Measurements from ENCODE around the gene ITGA4. TPM values are rescaled to one million over a fixed set of nuclear protein-coding genes. Genes with fewer than 3 reads are reported as not detected.

The ITGA4 gene
- total RNA-seq (2021) (2.0 to 3.0 TPM (median 2.7 TPM) in 3 replicates), Bru-seq, nascent RNA (percentile 32 among the genes with signal in this experiment)
- long read RNA-seq, experiment 1, full-length matches to known transcripts, result 5 of 10 reads
- long read RNA-seq, experiment 1, partial matches to known transcripts, result 5 of 10 reads
- long read RNA-seq, experiment 1, other reads (novel, unspliced or antisense), result 0 of 10 reads
- long read RNA-seq, experiment 2, full-length matches to known transcripts, result 1 of 1 reads
- long read RNA-seq, experiment 2, partial matches to known transcripts, result 0 of 1 reads
- long read RNA-seq, experiment 2, other reads (novel, unspliced or antisense), result 0 of 1 reads
- long read RNA-seq, experiment 3, partial matches to known transcripts, result 0 of 1 reads
- long read RNA-seq, experiment 3, other reads (novel, unspliced or antisense), result 1 of 1 reads

- Mint-ChIP-seq H3K36me3 (no peaks in the 10 kb centered on the region), H3K27ac (no peak within 1 kb of the TSS), H3K4me1 (peaks cover 12% of the 10 kb centered on the region), H3K9me3 (no peaks in the 10 kb centered on the region), H3K27me3 (ENCODE audit: low read depth) (peaks cover 62% of the 10 kb centered on the region), H3K4me3 (peak within 1 kb of the TSS; percentile 78)
- ChIA-PET POLR2A (interaction anchor here (1.0 kb wide), 1 partner anchor 477 kb away, joined by 3 read pairs; the partner anchor contains the start of gene UBE2E3), CTCF (interaction anchor here (0.6 to 2.2 kb wide), 18 partner anchors 10 to 353 kb away, joined by 3 to 29 read pairs (median 4); no protein-coding TSS in a partner anchor)
- ATAC-seq, result peak; percentile 97
- peak; percentile 88 for DNase-seq (ENCODE audit: low spot score)
- TF ChIP-seq ELF4 (CRISPR knock-in tag; IDR thresholded peaks at IDR 0.05; ENCODE audit: low read depth), result no peak
- TF ChIP-seq ARID4B (CRISPR knock-in tag; IDR thresholded peaks at IDR 0.05; ENCODE audit: borderline replicate concordance), result 0 out of 2 replicates have a peak, but pooled peaks have one; percentile 66
- TF ChIP-seq ZNF396 (CRISPR knock-in tag; IDR thresholded peaks at IDR 0.05; ENCODE audit: borderline replicate concordance), result no peak
- 0 out of 2 replicates have a peak, but pooled peaks have one; percentile 63 for TF ChIP-seq SP1 (CRISPR knock-in tag; conservative IDR thresholded peaks at IDR 0.05)
- no peak for TF ChIP-seq ATF6 (CRISPR knock-in tag; IDR thresholded peaks at IDR 0.05)
- TF ChIP-seq MYBL2 (CRISPR knock-in tag; IDR thresholded peaks at IDR 0.05), result peak; percentile 87; the same call in 1 of the 2 replicates
- peak; percentile 64; the same call in 1 of the 2 replicates for TF ChIP-seq ZNF232 (CRISPR knock-in tag; IDR thresholded peaks at IDR 0.05)
- peak; percentile 77 for TF ChIP-seq MAX (CRISPR knock-in tag; IDR thresholded peaks at IDR 0.05)
- peak; percentile 45 for TF ChIP-seq CTCF (IDR thresholded peaks at IDR 0.05)
- TF ChIP-seq FOXK1 (CRISPR knock-in tag; IDR thresholded peaks at IDR 0.05), result 0 out of 2 replicates have a peak, but pooled peaks have one; percentile 23
- no peak for TF ChIP-seq ZNF423 (CRISPR knock-in tag; IDR thresholded peaks at IDR 0.05)
- no peak for TF ChIP-seq USF1 (CRISPR knock-in tag; IDR thresholded peaks at IDR 0.05)
- TF ChIP-seq JUN (CRISPR knock-in tag; IDR thresholded peaks at IDR 0.05), result 0 out of 2 replicates have a peak, but pooled peaks have one; percentile 11
- TF ChIP-seq HMGXB4 (CRISPR knock-in tag; IDR thresholded peaks at IDR 0.05), result peak; percentile 99
- no peak for TF ChIP-seq ZNF317 (CRISPR knock-in tag; IDR thresholded peaks at IDR 0.05; ENCODE audit: borderline replicate concordance, low read depth)
- no peak for TF ChIP-seq E2F5 (CRISPR knock-in tag; IDR thresholded peaks at IDR 0.05)
- 0 out of 2 replicates have a peak, but pooled peaks have one; percentile 25 for TF ChIP-seq FOXP4 (CRISPR knock-in tag; IDR thresholded peaks at IDR 0.05)
Observed at GRCh38 chr2:181457121-181457740, at the start of gene ITGA4. Gene ITGA4, plus strand, starts transcription at chr2:181457386. Its CDS starts 269 bp downstream, at chr2:181457655.
